GM20431 (cell line): ENCODE results near the gene CAMTA1.

ENCODE experiments used
- in situ Hi-C: fragments of 300-500 bp; cut with MseI, MboI; formaldehyde crosslinking; loops from one replicate; pipeline ENCODE4 v1.15.0; 2020; ENCODE audit warnings: low sequenced_read_pairs; ENCODE audit not compliant: unreplicated experiment

Gene CAMTA1

GRCh38 chr1:7625401-7625800, 840.1 kb downstream of the CAMTA1 start:
- in situ Hi-C loops, result loop anchor here (25.0 kb wide), 1 partner anchor 563 kb away; no protein-coding TSS in a partner anchor

- in situ Hi-C loops, result loop anchor here (25.0 kb wide), 1 partner anchor 566 kb away; no protein-coding TSS in a partner anchor
Measured at GRCh38 chr1:7628273-7628672, 843.0 kb downstream of the CAMTA1 start.

GRCh38 chr1:7629011-7629410, 843.8 kb downstream of the CAMTA1 start:
- in situ Hi-C loops, result loop anchor here (25.0 kb wide), 1 partner anchor 567 kb away; no protein-coding TSS in a partner anchor

- in situ Hi-C loops, result loop anchor here (25.0 kb wide), 1 partner anchor 567 kb away; no protein-coding TSS in a partner anchor
Measured at GRCh38 chr1:7629465-7630195, 844.4 kb downstream of the CAMTA1 start.

GRCh38 chr1:7630378-7630777, 845.1 kb downstream of the CAMTA1 start:
- in situ Hi-C loops, result loop anchor here (25.0 kb wide), 1 partner anchor 568 kb away; no protein-coding TSS in a partner anchor

GRCh38 chr1:7632176-7632575, 846.9 kb downstream of the CAMTA1 start:
- in situ Hi-C loops, result loop anchor here (25.0 kb wide), 1 partner anchor 570 kb away; no protein-coding TSS in a partner anchor

- in situ Hi-C loops, result loop anchor here (25.0 kb wide), 1 partner anchor 570 kb away; no protein-coding TSS in a partner anchor
Measured at GRCh38 chr1:7632681-7633080, 847.4 kb downstream of the CAMTA1 start.

GRCh38 chr1:7633506-7634245, 848.4 kb downstream of the CAMTA1 start:
- in situ Hi-C loops, result loop anchor here (25.0 kb wide), 1 partner anchor 571 kb away; no protein-coding TSS in a partner anchor

GRCh38 chr1:7634546-7635240, 849.4 kb downstream of the CAMTA1 start:
- in situ Hi-C loops, result loop anchor here (25.0 kb wide), 1 partner anchor 572 kb away; no protein-coding TSS in a partner anchor

- in situ Hi-C loops, result loop anchor here (25.0 kb wide), 1 partner anchor 575 kb away; no protein-coding TSS in a partner anchor
Measured at GRCh38 chr1:7636795-7637526, 851.7 kb downstream of the CAMTA1 start.

- in situ Hi-C loops, result loop anchor here (25.0 kb wide), 1 partner anchor 576 kb away; no protein-coding TSS in a partner anchor
Measured at GRCh38 chr1:7638078-7638477, 852.8 kb downstream of the CAMTA1 start.

GRCh38 chr1:7639435-7640131, 854.3 kb downstream of the CAMTA1 start:
- in situ Hi-C loops, result loop anchor here (25.0 kb wide), 1 partner anchor 577 kb away; no protein-coding TSS in a partner anchor

- in situ Hi-C loops, result loop anchor here (25.0 kb wide), 1 partner anchor 578 kb away; no protein-coding TSS in a partner anchor
Measured at GRCh38 chr1:7640350-7640749, 855.1 kb downstream of the CAMTA1 start.

GRCh38 chr1:7640920-7641585, 855.8 kb downstream of the CAMTA1 start:
- in situ Hi-C loops, result loop anchor here (25.0 kb wide), 1 partner anchor 579 kb away; no protein-coding TSS in a partner anchor

GRCh38 chr1:7641587-7642417, 856.5 kb downstream of the CAMTA1 start:
- in situ Hi-C loops, result loop anchor here (25.0 kb wide), 1 partner anchor 580 kb away; no protein-coding TSS in a partner anchor

GRCh38 chr1:7642418-7642704, 857.1 kb downstream of the CAMTA1 start:
- in situ Hi-C loops, result loop anchor here (25.0 kb wide), 1 partner anchor 580 kb away; no protein-coding TSS in a partner anchor
